Neuronal stem cell (in vitro differentiated cells): ENCODE results near the gene OTOF.

ENCODE experiments used
- DNase-seq: peaks from one replicate; pipeline ENCODE4 v3.0.0-alpha.2; 2013; ENCODE audit warnings: low spot score
- H2AFZ ChIP-seq: one replicate; pipeline ENCODE4 v1.6.1; 2013; ENCODE audit warnings: mild to moderate bottlenecking, low read length, inconsistent platforms
- H2AK5ac ChIP-seq: 2 replicates; pipeline ENCODE4 v1.6.1; 2013; ENCODE audit warnings: low read depth, mild to moderate bottlenecking, inconsistent platforms, low read length, moderate library complexity, mixed read lengths
- H2BK120ac ChIP-seq: 2 replicates; pipeline ENCODE4 v1.6.1; 2013; ENCODE audit warnings: low read depth, mild to moderate bottlenecking, inconsistent platforms, low read length, moderate library complexity, mixed read lengths
- H2BK12ac ChIP-seq: one replicate; pipeline ENCODE4 v1.6.1; 2013; ENCODE audit warnings: low read length, inconsistent platforms
- H2BK15ac ChIP-seq: 2 replicates; pipeline ENCODE4 v1.6.1; 2013; ENCODE audit warnings: mild to moderate bottlenecking, low read length, inconsistent platforms, mixed read lengths
- H2BK5ac ChIP-seq: one replicate; pipeline ENCODE4 v1.6.1; 2013; ENCODE audit warnings: inconsistent platforms, mild to moderate bottlenecking, low read length, moderate library complexity
- H3K14ac ChIP-seq: one replicate; pipeline ENCODE4 v1.6.1; 2013; ENCODE audit warnings: low read length, inconsistent platforms
- H3K18ac ChIP-seq: 2 replicates; pipeline ENCODE4 v1.6.1; 2013; ENCODE audit warnings: low read length, inconsistent platforms
- H3K23ac ChIP-seq: 2 replicates; pipeline ENCODE4 v1.6.1; 2013; ENCODE audit warnings: low read depth, mild to moderate bottlenecking, mixed read lengths, low read length, inconsistent platforms; ENCODE audit not compliant: poor library complexity
- H3K27ac ChIP-seq: replicated peaks from 3 replicates; pipeline ENCODE4 v1.5.1; 2013; ENCODE audit warnings: low read length, inconsistent platforms
- H3K27me3 ChIP-seq, 3 experiments: 2 replicates each; pipeline ENCODE4 v1.6.1; 2013; ENCODE audit warnings: low read length in 3 of 3, mild to moderate bottlenecking in 2 of 3, inconsistent platforms in 1 of 3, low read depth in 1 of 3, mixed read lengths in 1 of 3, moderate library complexity in 1 of 3; ENCODE audit not compliant: control insufficient read depth in 3 of 3, insufficient read depth in 3 of 3
- H3K36me3 ChIP-seq, 2 donors: replicated peaks in 1 of 2; 2 replicates each; pipeline ENCODE4 v1.6.1; 2013; ENCODE audit warnings: low read length in 2 of 2; ENCODE audit not compliant: control insufficient read depth in 2 of 2, insufficient read depth in 2 of 2
- H3K4ac ChIP-seq: 2 replicates; pipeline ENCODE4 v1.6.1; 2013; ENCODE audit warnings: inconsistent platforms, mild to moderate bottlenecking, low read length, moderate library complexity
- H3K4me1 ChIP-seq, 2 donors: 1 replicate in 1 of 2; 2 replicates in 1 of 2; pipeline ENCODE4 v1.6.1; 2013; ENCODE audit warnings: low read length in 2 of 2, low read depth in 1 of 2; ENCODE audit not compliant: control insufficient read depth in 2 of 2, insufficient read depth in 1 of 2
- H3K4me2 ChIP-seq: one replicate; pipeline ENCODE4 v1.6.1; 2013; ENCODE audit warnings: mild to moderate bottlenecking, low read length, inconsistent platforms; ENCODE audit not compliant: insufficient read depth, poor library complexity, severe bottlenecking
- H3K4me3 ChIP-seq, 2 donors: 2 replicates each; pipeline ENCODE4 v1.5.1; 2013; ENCODE audit warnings: low read length in 2 of 2, mild to moderate bottlenecking in 2 of 2, inconsistent platforms in 1 of 2, moderate library complexity in 1 of 2
- H3K79me1 ChIP-seq: one replicate; pipeline ENCODE4 v1.6.1; 2013; ENCODE audit warnings: low read depth, mild to moderate bottlenecking, inconsistent platforms, low read length, moderate library complexity
- H3K9ac ChIP-seq: one replicate; pipeline ENCODE4 v1.6.1; 2013; ENCODE audit warnings: mild to moderate bottlenecking, low read depth, low read length, inconsistent platforms; ENCODE audit not compliant: poor library complexity
- H3K9me3 ChIP-seq, 2 donors: replicated peaks in 1 of 2; 2 replicates each; pipeline versions ENCODE3 to v1.6.1; 2013; ENCODE audit warnings: low read length in 2 of 2, mild to moderate bottlenecking in 2 of 2, inconsistent platforms in 1 of 2, low read depth in 1 of 2, mixed read lengths in 1 of 2, moderate library complexity in 1 of 2; ENCODE audit not compliant: control insufficient read depth in 2 of 2, insufficient read depth in 1 of 2
- H4K8ac ChIP-seq: one replicate; pipeline ENCODE4 v1.6.1; 2013; ENCODE audit warnings: low read depth, mild to moderate bottlenecking, inconsistent platforms, low read length, moderate library complexity
- H4K91ac ChIP-seq: one replicate; pipeline ENCODE4 v1.6.1; 2013; ENCODE audit warnings: low read length, low read depth, mild to moderate bottlenecking, inconsistent platforms; ENCODE audit not compliant: poor library complexity
- WGBS, 2 donors: extraction: QIAGEN DNeasy Blood & Tissue Kit; methylation state at CpG; one replicate each; pipeline ENCODE4 v1.1.7; 2013; ENCODE audit warnings: missing lambda C conversion rate in 2 of 2, mixed read lengths in 1 of 2; ENCODE audit not compliant: insufficient read length in 2 of 2, insufficient replicate concordance in 1 of 2; ENCODE audit errors: extremely low coverage in 2 of 2; 5-methylcytosine and 5-hydroxymethylcytosine counted together

OTOF gene

DNA sequence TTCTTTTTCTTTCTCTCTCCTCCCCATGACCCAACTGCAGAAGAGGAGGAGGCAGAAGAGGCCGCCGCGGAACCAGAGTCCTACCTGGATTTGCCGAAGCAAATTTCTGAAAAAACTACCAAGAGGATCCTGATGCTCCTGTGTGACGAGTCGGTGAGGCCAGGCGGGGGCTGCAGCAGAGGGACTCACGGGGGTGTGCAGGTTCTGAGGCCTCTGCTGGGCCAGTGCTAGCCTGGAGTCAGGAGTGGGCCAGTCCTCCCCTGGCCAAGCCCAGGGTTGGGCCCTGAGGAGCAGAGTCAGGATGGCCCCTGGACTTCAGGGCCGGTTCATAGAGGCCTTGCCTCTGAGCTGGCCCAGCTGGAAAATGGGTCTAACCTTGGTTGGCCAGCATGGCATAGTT is 29.3 kb downstream of the OTOF start:
- Histone ChIP-seq H3K14ac (no peak overlapping the region), H3K36me3 (no peaks in the 10 kb centered on the region), H3K9ac (no peak overlapping the region), H4K91ac (no peak overlapping the region), H2BK12ac (no peak overlapping the region), H3K18ac (peak overlapping the region; percentile 28), H3K79me1 (no peaks in the 10 kb centered on the region), H4K8ac (no peak overlapping the region), H3K9me3 (no peaks in the 10 kb centered on the region), H2AK5ac (no peak overlapping the region), H3K4me2 (no peak overlapping the region), H2AFZ (no peak overlapping the region), H3K23ac (no peak overlapping the region), H2BK120ac (no peak overlapping the region), H3K27me3 (no peaks in the 10 kb centered on the region), H2BK15ac (no peak overlapping the region), H3K27ac (no peak overlapping the region), H3K4me1 (no peaks in the 10 kb centered on the region), H3K4ac (no peak overlapping the region), H3K4me3 (no peak overlapping the region), H2BK5ac (no peak overlapping the region)
- DNase-seq: no peak
- no CpG with 5 or more reads among the region's 9 CpGs for WGBS, 2 donors

DNA sequence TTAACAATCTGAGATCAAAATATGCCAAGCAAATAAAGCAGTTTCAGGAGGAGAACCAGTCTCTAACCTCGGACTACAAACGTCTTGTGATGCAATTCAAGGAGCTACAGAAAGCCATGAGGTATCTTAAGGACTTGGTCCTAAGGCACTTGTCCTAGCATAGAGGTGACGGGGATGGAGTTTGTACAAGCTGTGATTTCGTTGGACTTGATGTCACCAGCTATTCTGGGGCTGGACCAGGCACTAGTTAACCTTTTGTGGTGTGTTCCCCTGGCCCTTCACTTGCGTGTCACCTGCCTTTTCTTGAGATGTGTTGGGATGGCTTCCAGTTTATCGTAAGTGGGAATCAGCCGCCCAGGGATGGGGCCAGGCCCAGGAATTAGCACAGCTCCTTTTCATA is 33.7 kb downstream of the OTOF start:
- no peak overlapping the region for H4K91ac ChIP-seq
- no peak overlapping the region for H3K27ac ChIP-seq
- H3K27me3 ChIP-seq: no peaks in the 10 kb centered on the region
- H3K9ac ChIP-seq: no peak overlapping the region
- H3K36me3 ChIP-seq: no peaks in the 10 kb centered on the region
- DNase-seq: no peak
- peak overlapping the region in 1 of 2 donors; percentile 48 for H3K4me3 ChIP-seq
- no peak overlapping the region for H2AFZ ChIP-seq
- no peak overlapping the region for H2BK12ac ChIP-seq
- H2BK120ac ChIP-seq: no peak overlapping the region
- WGBS, 2 donors: no CpG with 5 or more reads among the region's 7 CpGs
- no peak overlapping the region for H3K18ac ChIP-seq
- no peaks in the 10 kb centered on the region for H3K79me1 ChIP-seq
- peaks cover 0 to 3% of the 10 kb centered on the region in 2 donors for H3K4me1 ChIP-seq
- no peak overlapping the region for H2BK15ac ChIP-seq
- H3K9me3 ChIP-seq: no peaks in the 10 kb centered on the region
- H3K4me2 ChIP-seq: no peak overlapping the region
- no peak overlapping the region for H4K8ac ChIP-seq
- H3K23ac ChIP-seq: no peak overlapping the region
- no peak overlapping the region for H3K14ac ChIP-seq
- no peak overlapping the region for H3K4ac ChIP-seq
- no peak overlapping the region for H2AK5ac ChIP-seq
- no peak overlapping the region for H2BK5ac ChIP-seq

DNA sequence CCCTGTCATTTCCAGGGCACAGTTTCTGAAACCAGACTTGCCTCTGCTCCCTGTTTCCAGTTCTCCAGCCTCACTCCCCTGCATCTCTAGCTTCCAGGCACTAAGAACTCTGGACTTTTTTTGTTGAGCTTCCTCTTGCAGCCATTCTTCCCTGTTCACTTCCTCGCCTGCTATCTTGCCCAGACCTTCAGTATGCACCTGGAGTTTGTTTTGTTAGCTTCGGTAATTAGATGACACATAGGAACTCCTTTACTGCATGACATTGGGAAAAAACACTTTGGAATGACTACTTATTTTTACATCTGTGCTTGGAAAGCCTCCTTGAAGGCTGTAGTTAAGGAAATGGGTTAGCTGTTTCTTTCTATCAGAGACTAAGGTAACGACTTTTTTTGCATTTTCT is 35.2 kb downstream of the OTOF start:
- H3K9ac ChIP-seq: no peak overlapping the region
- H2BK15ac ChIP-seq: no peak overlapping the region
- no CpG with 5 or more reads among the region's 3 CpGs for WGBS, 2 donors
- no peak overlapping the region for H3K4me2 ChIP-seq
- no peak overlapping the region for H3K18ac ChIP-seq
- H3K27ac ChIP-seq: no peak overlapping the region
- no peak overlapping the region for H2BK5ac ChIP-seq
- peaks cover 3 to 4% of the 10 kb centered on the region in 2 donors for H3K4me1 ChIP-seq
- no peaks in the 10 kb centered on the region for H3K79me1 ChIP-seq
- no peak overlapping the region for H3K4me3 ChIP-seq
- H3K23ac ChIP-seq: no peak overlapping the region
- H3K14ac ChIP-seq: no peak overlapping the region
- no peak overlapping the region for H2AFZ ChIP-seq
- no peak overlapping the region for H4K8ac ChIP-seq
- H2AK5ac ChIP-seq: no peak overlapping the region
- H3K9me3 ChIP-seq: no peaks in the 10 kb centered on the region
- no peak overlapping the region for H3K4ac ChIP-seq
- no peaks in the 10 kb centered on the region for H3K36me3 ChIP-seq
- H4K91ac ChIP-seq: no peak overlapping the region
- no peak overlapping the region for H2BK12ac ChIP-seq
- no peaks in the 10 kb centered on the region for H3K27me3 ChIP-seq
- DNase-seq: no peak
- H2BK120ac ChIP-seq: no peak overlapping the region

DNA sequence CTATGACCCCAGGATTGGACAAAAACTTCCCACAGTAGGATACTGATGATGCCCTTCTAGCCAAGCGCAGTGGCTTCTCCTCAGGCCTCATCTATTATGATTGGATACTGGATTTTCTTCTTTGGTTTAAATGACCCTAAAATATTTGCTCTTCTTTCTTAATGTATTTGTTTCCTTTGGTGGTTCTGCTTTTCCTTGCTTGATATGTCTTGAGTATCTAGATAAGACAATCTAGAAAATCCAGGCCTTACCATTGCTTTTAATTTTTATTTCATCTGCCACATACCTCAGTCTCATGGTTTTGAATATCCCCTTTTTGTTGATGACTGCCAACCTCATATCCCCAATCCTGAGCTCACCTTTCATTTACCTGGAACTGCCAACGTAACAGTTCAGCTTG is 35.6 kb downstream of the OTOF start:
- Histone ChIP-seq H3K4me3 (no peak overlapping the region), H2BK5ac (no peak overlapping the region), H3K18ac (no peak overlapping the region), H2BK15ac (no peak overlapping the region), H2BK120ac (no peak overlapping the region), H4K8ac (no peak overlapping the region), H3K9ac (no peak overlapping the region), H2BK12ac (no peak overlapping the region), H3K36me3 (no peaks in the 10 kb centered on the region), H4K91ac (no peak overlapping the region), H3K27me3 (no peaks in the 10 kb centered on the region), H2AFZ (no peak overlapping the region), H2AK5ac (no peak overlapping the region), H3K23ac (no peak overlapping the region), H3K79me1 (no peaks in the 10 kb centered on the region), H3K4me1 (peaks cover 3 to 4% of the 10 kb centered on the region in 2 donors), H3K4me2 (no peak overlapping the region), H3K9me3 (no peaks in the 10 kb centered on the region), H3K4ac (no peak overlapping the region), H3K14ac (no peak overlapping the region), H3K27ac (no peak overlapping the region)
- WGBS, 2 donors: no CpG with 5 or more reads among the region's 2 CpGs
- no peak for DNase-seq
